HG02870 (cell line): ENCODE measurements around the gene MAN1C1.
"Not testable (repeated sequence)": the region's sequence is repeated elsewhere in the genome, so short reads cannot be mapped to it uniquely, and the experiment has no call there.

ENCODE experiments used
- ATAC-seq: cut with Tn5 transposase; IDR thresholded peaks from one replicate; pipeline ENCODE4 v1.9.1; 2021; ENCODE audit warnings: mild to moderate bottlenecking, moderate library complexity; ENCODE audit not compliant: unreplicated experiment

MAN1C1 gene

DNA sequence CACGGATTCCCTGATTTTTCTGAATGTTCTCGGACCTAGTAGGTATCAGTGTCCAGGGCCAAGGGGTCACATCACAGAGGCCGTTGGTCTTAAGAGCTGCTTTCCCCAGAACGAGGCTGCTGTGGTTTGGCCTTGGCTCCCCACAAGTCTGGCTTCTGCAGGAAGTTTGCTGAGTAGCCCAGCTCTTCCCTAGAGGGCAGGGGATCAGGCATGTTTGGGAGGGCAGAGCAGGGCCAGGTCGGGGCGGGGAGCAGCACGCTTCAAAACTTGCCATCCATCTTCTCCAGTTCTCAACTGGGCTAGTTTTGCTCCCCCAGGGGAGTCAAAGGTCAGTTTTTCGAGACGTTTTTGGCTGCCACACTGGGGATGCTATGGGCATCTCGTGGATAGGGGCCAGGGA is 37.0 kb downstream of the MAN1C1 start:
- ATAC-seq, result no peak

DNA sequence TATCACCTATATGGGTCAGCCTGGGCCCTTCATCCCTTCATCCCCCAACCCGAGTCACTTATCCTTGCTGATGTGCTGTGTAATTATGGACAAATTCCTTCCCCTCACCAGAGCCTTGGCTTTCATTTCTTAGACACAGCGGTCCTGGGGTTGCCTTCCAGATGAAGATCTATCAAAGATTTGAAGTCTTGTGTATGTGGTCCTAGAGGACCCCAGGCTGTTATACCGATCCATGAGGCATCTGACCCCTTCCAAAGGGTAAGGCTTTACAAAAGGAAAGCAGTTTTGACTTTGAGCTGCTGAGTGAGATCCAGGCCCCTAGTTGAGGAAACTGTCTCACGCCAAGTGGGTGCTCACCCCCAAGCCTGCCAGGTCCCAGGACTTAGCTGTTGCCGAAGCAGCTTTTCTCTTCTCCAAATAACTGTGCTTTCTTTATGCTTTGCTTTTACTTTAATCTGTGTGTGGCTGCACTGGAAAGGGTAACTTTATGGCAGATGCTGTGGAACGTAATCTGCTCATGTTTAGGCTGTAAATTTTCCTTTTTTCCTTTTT is 37.6 kb downstream of the MAN1C1 start:
- no peak for ATAC-seq

GRCh38 chr1:25657121-25657882 is 40.7 kb downstream of the MAN1C1 start:
- ATAC-seq, result no peak

DNA sequence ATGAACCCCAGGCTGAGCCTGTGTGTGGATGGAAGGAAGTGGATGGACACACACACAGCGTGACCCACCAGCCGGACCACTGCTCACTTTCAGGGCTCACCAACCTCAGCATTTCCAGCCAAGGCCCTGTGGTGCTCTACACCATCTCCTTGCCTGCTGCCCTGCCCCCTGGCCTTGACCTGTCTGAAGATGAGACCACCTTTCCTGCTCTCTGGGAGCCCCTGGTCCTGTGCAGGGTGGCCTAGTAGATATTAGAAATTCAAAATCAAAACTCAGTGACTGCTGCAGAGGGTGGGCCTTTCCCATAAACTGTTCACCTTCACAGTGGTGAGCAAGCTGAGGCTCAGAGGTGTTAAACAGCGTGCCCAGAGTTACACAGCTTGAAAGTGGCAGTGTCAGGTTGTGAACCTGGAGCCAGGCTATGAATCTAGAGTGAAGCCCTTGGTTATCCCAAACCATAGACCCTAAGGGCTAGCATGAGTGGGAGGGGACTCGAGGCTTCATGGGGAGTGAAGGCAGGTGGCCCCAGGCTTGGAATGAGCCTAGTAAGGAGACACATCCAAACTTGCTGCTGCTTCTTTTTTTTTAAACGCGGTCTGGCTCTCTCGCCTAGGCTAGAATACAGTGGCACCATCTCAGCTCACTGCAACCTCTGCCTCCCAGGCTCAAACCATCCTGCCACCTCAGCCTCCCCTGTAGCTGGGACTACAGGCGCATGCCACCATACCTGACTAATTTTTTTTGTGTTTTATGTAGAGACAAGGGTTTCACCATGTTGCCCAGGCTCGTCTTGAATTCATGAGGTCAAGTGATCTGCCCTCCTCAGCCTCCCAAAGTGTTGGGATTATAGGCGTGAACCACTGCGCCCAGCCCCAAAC is 41.5 kb downstream of the MAN1C1 start:
- no peak for ATAC-seq

DNA sequence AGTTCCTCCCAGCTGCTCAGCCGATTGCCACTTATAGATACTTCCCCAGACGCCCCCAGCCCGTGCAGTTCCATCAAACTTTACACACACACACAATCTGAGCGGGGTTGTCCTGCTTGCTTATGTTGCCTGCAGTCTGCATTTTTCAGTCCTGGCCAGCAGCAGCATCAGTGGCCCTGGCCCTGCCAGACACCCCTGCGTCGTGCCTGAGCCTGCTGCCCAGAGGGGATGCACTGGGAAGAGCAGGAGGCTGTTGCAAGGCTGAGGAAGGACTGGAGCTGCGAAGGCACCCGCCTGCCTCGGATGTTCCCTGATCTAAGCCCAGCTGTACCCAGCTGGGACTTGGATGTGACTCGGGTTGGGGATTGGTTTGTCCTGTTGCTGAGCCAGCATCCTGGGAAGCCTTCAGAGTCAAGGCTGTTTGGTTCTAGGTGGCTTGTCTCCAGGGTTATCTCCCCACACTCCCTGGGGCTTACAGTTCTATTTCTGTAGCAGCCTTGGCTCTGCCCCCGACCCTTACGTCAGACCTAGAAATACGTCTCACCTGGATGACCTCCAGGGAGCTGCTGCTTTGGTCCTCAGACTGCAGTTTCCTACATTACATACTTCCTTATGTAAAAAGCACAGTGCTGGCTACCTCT is 42.3 kb downstream of the MAN1C1 start:
- ATAC-seq, result no peak

- ATAC-seq, result no peak
These were observed 44.6 kb downstream of the MAN1C1 start for GRCh38 chr1:25661043-25661815.

DNA sequence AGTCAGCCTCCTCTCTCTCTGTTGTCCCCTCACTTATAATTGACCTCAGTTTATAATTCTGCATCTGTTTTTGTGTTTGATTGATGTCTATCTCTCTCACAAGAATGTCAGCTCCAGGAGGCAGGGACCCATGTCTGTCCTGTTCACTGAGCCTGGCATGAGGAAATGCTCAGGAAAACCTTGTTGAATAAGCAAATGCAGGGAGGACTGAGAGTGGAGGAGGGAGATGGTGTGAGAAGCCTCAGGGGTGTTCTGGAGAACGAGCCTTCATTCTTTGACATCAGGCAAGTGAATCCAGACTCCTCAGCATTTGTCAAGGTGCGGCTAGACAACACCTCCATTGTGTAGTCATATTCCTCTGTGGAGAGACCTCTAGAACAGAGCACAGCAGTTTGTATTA is 45.5 kb downstream of the MAN1C1 start:
- ATAC-seq, result no peak

DNA sequence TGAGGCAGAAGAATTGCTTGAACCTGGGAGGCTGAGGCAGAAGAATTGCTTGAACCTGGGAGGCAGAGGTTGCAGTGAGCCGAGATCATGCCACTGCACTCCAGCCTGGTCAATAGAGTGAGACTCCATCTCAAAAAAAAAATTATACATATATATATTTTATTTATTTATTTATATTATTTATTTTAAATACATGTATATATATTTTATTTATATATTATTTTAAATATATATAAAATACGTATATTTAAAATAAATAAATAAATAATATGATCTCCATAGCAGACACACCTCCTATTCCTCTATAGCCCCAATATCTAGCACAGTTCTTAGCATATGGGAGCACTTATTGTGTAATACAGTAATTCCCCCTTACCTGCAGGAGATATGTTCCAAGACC is 46.4 kb downstream of the MAN1C1 start:
- ATAC-seq, result not testable (repeated sequence)

- no peak for ATAC-seq
These were observed 48.0 kb downstream of the MAN1C1 start for GRCh38 chr1:25664357-25665199.

DNA sequence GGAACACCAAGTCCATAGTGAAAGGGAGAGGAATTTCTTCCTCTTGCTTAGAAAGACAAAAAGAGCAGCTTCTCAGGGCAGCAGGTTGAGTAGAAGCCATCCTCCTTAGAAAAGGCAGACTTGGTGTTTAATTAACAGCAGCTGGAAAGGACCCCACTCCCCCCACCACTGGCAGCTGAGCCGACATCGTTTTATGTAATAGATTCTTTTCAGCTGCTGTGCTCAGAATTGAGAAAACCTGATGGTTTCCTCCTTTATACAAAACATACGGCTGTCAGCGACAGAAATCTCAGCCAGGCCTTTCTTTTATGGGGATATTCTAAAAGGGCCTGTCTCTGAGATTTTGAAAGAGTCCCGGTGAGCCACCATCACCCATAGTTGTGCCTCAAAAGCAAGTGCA is 49.9 kb downstream of the MAN1C1 start:
- ATAC-seq, result no peak

DNA sequence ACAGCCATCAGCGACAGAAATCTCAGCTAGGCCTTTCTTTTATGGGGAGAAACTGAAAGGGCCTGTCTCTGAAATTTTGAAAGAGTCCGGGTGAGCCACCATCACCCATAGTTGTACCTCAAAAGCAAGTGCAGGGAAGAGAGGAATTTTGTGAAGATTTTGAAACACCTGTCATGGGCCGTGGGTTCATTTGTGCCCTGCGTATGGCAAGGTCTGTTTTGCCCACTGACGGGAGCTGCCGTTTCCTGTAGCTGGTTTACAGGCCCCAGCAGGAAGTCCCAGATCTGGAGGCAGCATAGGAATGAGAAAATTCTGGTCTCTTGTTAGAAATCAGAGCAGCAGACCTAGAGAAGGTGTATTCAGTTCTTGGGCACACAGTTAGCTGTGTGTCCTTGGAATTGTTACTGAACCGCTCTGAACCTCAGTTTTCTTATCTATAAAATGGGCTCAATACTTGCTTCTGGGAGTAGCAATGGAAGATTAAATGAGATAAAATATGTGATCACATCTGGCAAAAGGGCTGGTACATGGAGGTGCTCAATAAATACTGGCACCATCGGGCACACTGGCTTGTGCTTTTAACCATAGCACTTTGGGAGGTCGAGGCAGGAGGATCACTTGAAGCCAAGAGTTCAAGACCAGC is 52.5 kb downstream of the MAN1C1 start:
- no peak for ATAC-seq

GRCh38 chr1:25669781-25670567 is 53.4 kb downstream of the MAN1C1 start:
- no peak for ATAC-seq

DNA sequence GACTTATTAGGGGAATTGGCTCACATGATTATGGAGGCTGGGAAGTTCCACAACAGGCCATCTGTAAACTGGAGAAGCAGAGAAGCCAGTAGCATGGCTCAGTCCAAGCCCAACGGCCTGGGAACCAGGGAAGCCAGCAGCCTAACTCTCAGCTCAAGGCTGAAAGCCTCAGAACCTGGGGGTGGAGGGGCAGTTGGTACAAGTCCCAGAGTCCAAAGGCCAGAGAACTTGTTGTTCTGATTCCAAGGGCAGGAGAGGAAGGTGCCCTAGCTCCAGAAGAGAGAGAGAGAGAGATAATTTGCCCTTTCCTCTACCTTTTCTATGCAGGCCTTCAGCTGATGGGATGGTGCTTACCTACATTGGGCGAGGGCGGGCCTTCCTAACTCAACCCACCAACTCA is 55.3 kb downstream of the MAN1C1 start:
- no peak for ATAC-seq

- no peak for ATAC-seq
These were observed 56.3 kb downstream of the MAN1C1 start for GRCh38 chr1:25672763-25673409.

- ATAC-seq, result no peak
These were observed 56.9 kb downstream of the MAN1C1 start for GRCh38 chr1:25673456-25673855.

DNA sequence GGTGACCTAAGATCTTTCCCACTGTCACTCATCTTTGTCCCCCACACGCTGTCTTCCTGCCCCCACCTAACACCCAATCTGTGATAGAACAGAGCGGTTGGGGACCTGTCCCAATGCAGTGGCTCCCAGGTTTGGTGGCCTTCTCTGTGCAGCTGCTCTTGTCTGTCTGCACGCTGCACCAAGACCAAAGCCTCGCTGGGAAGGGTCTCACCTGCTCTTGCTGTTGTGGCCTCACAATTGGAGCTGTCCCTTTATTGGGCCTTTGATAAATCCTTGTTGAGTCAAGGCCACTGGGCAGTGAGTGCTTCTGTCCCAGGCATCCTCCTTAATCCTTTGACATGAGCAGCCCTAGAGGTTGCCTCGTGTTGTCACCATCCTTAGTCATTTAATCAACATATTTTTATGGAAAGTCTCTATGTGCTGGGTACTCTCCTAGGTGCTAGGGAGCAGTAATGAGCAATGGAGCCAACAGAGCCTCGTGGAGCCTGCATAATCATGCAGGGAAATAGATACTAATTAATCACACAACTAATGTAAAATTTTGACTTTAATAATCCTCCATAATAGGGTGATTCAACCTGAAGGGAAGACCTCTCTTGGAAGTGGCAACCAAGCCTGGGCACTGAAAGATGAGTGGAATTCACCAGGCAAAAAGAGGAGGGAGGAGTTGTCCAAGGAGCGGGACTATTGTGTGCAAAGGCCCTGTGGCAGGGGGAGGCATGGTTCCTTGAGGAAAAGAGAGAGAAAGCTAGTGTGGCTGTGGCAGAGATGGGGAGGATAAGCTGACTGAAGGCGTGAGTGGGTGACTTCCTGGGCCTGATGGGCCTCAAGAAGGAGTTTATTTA is 57.6 kb downstream of the MAN1C1 start:
- ATAC-seq, result no peak

- no peak for ATAC-seq
These were observed 58.2 kb downstream of the MAN1C1 start for GRCh38 chr1:25674807-25675084.
